Measurements from ENCODE around the gene AWAT1.
A peak's percentile ranks its signal among the peaks of the same experiment; 100 is the strongest.
"Not testable (repeated sequence)": the region's sequence is repeated elsewhere in the genome, so short reads cannot be mapped to it uniquely, and the experiment has no call there.

Gene AWAT1

GRCh38 chrX:70234355-70234754 is at the start of gene AWAT1:
TSS of gene AWAT1 (plus strand) at chrX:70234655. CDS start at chrX:70234696, 41 bp downstream.
- no peak for DNase-seq (ENCODE audit: low spot score)

- DNase-seq (ENCODE audit: low spot score): no peak
These were observed 44.2 kb upstream of the AWAT1 start for GRCh38 chrX:70190225-70190624.

- DNase-seq (ENCODE audit: low spot score): peak; percentile 62
These were observed 37.3 kb upstream of the AWAT1 start for GRCh38 chrX:70196961-70197720.

- no peak for DNase-seq (ENCODE audit: low spot score)
These were observed 32.7 kb upstream of the AWAT1 start for GRCh38 chrX:70201732-70202131.

- DNase-seq (ENCODE audit: low spot score): no peak
These were observed 26.0 kb upstream of the AWAT1 start for GRCh38 chrX:70208479-70208878.

GRCh38 chrX:70209570-70209969 is 24.9 kb upstream of the AWAT1 start:
- DNase-seq (ENCODE audit: low spot score): not testable (repeated sequence)

- DNase-seq (ENCODE audit: low spot score): no peak
These were observed 14.3 kb upstream of the AWAT1 start for GRCh38 chrX:70219938-70220764.

- DNase-seq (ENCODE audit: low spot score): no peak
These were observed 8.4 kb upstream of the AWAT1 start for GRCh38 chrX:70226048-70226447.

- DNase-seq (ENCODE audit: low spot score): no peak
These were observed 7.8 kb upstream of the AWAT1 start for GRCh38 chrX:70226687-70227086.

- no peak for DNase-seq (ENCODE audit: low spot score)
These were observed 2.8 kb upstream of the AWAT1 start for GRCh38 chrX:70231666-70232065.

- DNase-seq (ENCODE audit: low spot score): no peak
These were observed 6.3 kb downstream of the AWAT1 start for GRCh38 chrX:70240751-70241150.

GRCh38 chrX:70241501-70241900 is 7.0 kb downstream of the AWAT1 start:
- DNase-seq (ENCODE audit: low spot score): no peak

GRCh38 chrX:70243601-70244000 is 9.1 kb downstream of the AWAT1 start:
- not testable (repeated sequence) for DNase-seq (ENCODE audit: low spot score)

GRCh38 chrX:70244881-70245280 is 10.4 kb downstream of the AWAT1 start:
- no peak for DNase-seq (ENCODE audit: low spot score)

GRCh38 chrX:70247252-70247651 is 12.8 kb downstream of the AWAT1 start:
- no peak for DNase-seq (ENCODE audit: low spot score)

GRCh38 chrX:70252491-70252890 is 18.0 kb downstream of the AWAT1 start:
- DNase-seq (ENCODE audit: low spot score): no peak

GRCh38 chrX:70253377-70254062 is 19.1 kb downstream of the AWAT1 start:
- no peak for DNase-seq (ENCODE audit: low spot score)

GRCh38 chrX:70254063-70254400 is 19.6 kb downstream of the AWAT1 start:
- DNase-seq (ENCODE audit: low spot score): no peak

GRCh38 chrX:70254909-70255308 is 20.5 kb downstream of the AWAT1 start:
- no peak for DNase-seq (ENCODE audit: low spot score)

- no peak for DNase-seq (ENCODE audit: low spot score)
These were observed 21.0 kb downstream of the AWAT1 start for GRCh38 chrX:70255452-70255851.

- no peak for DNase-seq (ENCODE audit: low spot score)
These were observed 23.2 kb downstream of the AWAT1 start for GRCh38 chrX:70257423-70258288.

- no peak for DNase-seq (ENCODE audit: low spot score)
These were observed 25.6 kb downstream of the AWAT1 start, which contains the start of gene P2RY4 for GRCh38 chrX:70260104-70260503. TSS of gene P2RY4 (minus strand) at chrX:70260204. CDS start at chrX:70259624, 580 bp downstream.
